Vagina (tissue), 2 donors: Measurements from ENCODE around the gene LRRC55. TPM values are rescaled to one million over a fixed set of nuclear protein-coding genes. Genes with fewer than 3 reads are reported as not detected.
"Not testable (repeated sequence)": the region's sequence is repeated elsewhere in the genome, so short reads cannot be mapped to it uniquely, and the experiment has no call there.

Source experiments
- DNase-seq, 2 donors: peaks; one replicate each; pipeline ENCODE4 v3.0.0-alpha.2; 2017; ENCODE audit errors: extremely low spot score in 2 of 2
- H3K27ac ChIP-seq: fragments of 200-600 bp; sonication (generic); one replicate; pipeline ENCODE4 v1.5.1; 2019
- H3K27me3 ChIP-seq: fragments of 200-600 bp; sonication (generic); one replicate; pipeline ENCODE4 v1.5.1; 2019
- H3K36me3 ChIP-seq, 2 donors: fragments of 200-600 bp; sonication (generic); one replicate each; pipeline ENCODE4 v1.5.1; 2017 to 2019
- H3K4me1 ChIP-seq: fragments of 200-600 bp; sonication (generic); one replicate; pipeline ENCODE4 v1.5.1; 2019
- H3K4me3 ChIP-seq, 2 donors: fragments of 200-600 bp; sonication (generic); 1 replicate in 1 of 2; 2 replicates in 1 of 2; pipeline ENCODE4 v1.5.1; 2016 to 2019
- H3K9me3 ChIP-seq: fragments of 200-600 bp; sonication (generic); one replicate; pipeline ENCODE4 v1.5.1; 2019
- CTCF ChIP-seq, 3 experiments: fragments of 450-650 bp in 2 of 3; fragments of 200-600 bp in 1 of 3; sonication (generic) in 1 of 3; IDR thresholded peaks; one replicate each; pipeline ENCODE4 v1.5.1; 2017 to 2019; ENCODE audit warnings: antibody characterized with exemption in 3 of 3, mild to moderate bottlenecking in 2 of 3, moderate library complexity in 2 of 3
- POLR2A ChIP-seq, 2 donors: fragments of 450-650 bp; IDR thresholded peaks; one replicate each; pipeline ENCODE4 v1.6.1; 2017; ENCODE audit warnings: antibody characterized with exemption in 2 of 2, mild to moderate bottlenecking in 2 of 2, moderate library complexity in 2 of 2
- POLR2AphosphoS5 ChIP-seq, 2 donors: sonication (generic); formaldehyde crosslinking; IDR thresholded peaks; one replicate each; pipeline ENCODE4 v1.9.0; 2017; ENCODE audit warnings: antibody characterized with exemption in 2 of 2, mild to moderate bottlenecking in 2 of 2, low read depth in 1 of 2; ENCODE audit not compliant: insufficient read depth in 1 of 2
- intact Hi-C: fragments of 100-400 bp; cut with DNase I; formaldehyde crosslinking; loops from one replicate; pipeline ENCODE4 v1.15.1; 2023
- total RNA-seq: library from RNA; depleted of rRNA; stranded (reverse); fragments of >200 nt; gene quantifications from one replicate; pipeline ENCODE4 v1.2.3, GENCODE V29; 2016

The LRRC55 gene
- total RNA-seq, 1 donor from 2014 or later: 0.74 TPM

- H3K4me3 ChIP-seq: no peak overlapping the region
- H3K27ac ChIP-seq: no peak overlapping the region
- no peaks in the 10 kb centered on the region for H3K36me3 ChIP-seq
- no peaks in the 10 kb centered on the region for H3K9me3 ChIP-seq
- no peak for TF ChIP-seq CTCF (IDR thresholded peaks at IDR 0.05)
- TF ChIP-seq POLR2AphosphoS5 (IDR thresholded peaks at IDR 0.05; ENCODE audit: insufficient read depth in 1 of 2, low read depth in 1 of 2): no peak
- TF ChIP-seq POLR2A (IDR thresholded peaks at IDR 0.05): no peak
- no peak for DNase-seq
- intact Hi-C loops: no loop called here
- H3K27me3 ChIP-seq: no peaks in the 10 kb centered on the region
- H3K4me1 ChIP-seq: no peaks in the 10 kb centered on the region
Measured at GRCh38 chr11:57167125-57167846, 14.5 kb upstream of the LRRC55 start.

GRCh38 chr11:57169732-57170313, 11.9 kb upstream of the LRRC55 start:
- H3K4me1 ChIP-seq, H3K4me3 ChIP-seq, H3K27me3 ChIP-seq, intact Hi-C loops, H3K27ac ChIP-seq, H3K36me3 ChIP-seq, H3K9me3 ChIP-seq, DNase-seq: not testable (repeated sequence)

- no peak overlapping the region for H3K4me3 ChIP-seq
- DNase-seq: no peak
- no peaks in the 10 kb centered on the region for H3K36me3 ChIP-seq
- H3K9me3 ChIP-seq: no peaks in the 10 kb centered on the region
- TF ChIP-seq POLR2A (IDR thresholded peaks at IDR 0.05) (no peak), POLR2AphosphoS5 (IDR thresholded peaks at IDR 0.05; ENCODE audit: insufficient read depth in 1 of 2, low read depth in 1 of 2) (no peak), CTCF (IDR thresholded peaks at IDR 0.05) (no peak)
- intact Hi-C loops: no loop called here
- no peaks in the 10 kb centered on the region for H3K27me3 ChIP-seq
- H3K4me1 ChIP-seq: no peaks in the 10 kb centered on the region
- no peak overlapping the region for H3K27ac ChIP-seq
Measured at GRCh38 chr11:57172031-57172430, 9.7 kb upstream of the LRRC55 start.

- TF ChIP-seq CTCF (IDR thresholded peaks at IDR 0.05) (no peak), POLR2A (IDR thresholded peaks at IDR 0.05) (no peak), POLR2AphosphoS5 (IDR thresholded peaks at IDR 0.05; ENCODE audit: insufficient read depth in 1 of 2, low read depth in 1 of 2) (no peak)
- Histone ChIP-seq H3K36me3 (no peaks in the 10 kb centered on the region), H3K27me3 (no peaks in the 10 kb centered on the region), H3K9me3 (no peaks in the 10 kb centered on the region), H3K4me1 (no peaks in the 10 kb centered on the region), H3K4me3 (no peak overlapping the region), H3K27ac (no peak overlapping the region)
- intact Hi-C loops: no loop called here
- no peak for DNase-seq
Measured at GRCh38 chr11:57174656-57175055, 7.1 kb upstream of the LRRC55 start.

GRCh38 chr11:57175478-57175877, 6.3 kb upstream of the LRRC55 start:
- intact Hi-C loops: no loop called here
- no peak overlapping the region for H3K27ac ChIP-seq
- no peaks in the 10 kb centered on the region for H3K27me3 ChIP-seq
- no peaks in the 10 kb centered on the region for H3K4me1 ChIP-seq
- H3K9me3 ChIP-seq: no peaks in the 10 kb centered on the region
- DNase-seq: no peak
- no peak for TF ChIP-seq POLR2AphosphoS5 (IDR thresholded peaks at IDR 0.05; ENCODE audit: insufficient read depth in 1 of 2, low read depth in 1 of 2)
- TF ChIP-seq POLR2A (IDR thresholded peaks at IDR 0.05): no peak
- no peak for TF ChIP-seq CTCF (IDR thresholded peaks at IDR 0.05)
- H3K4me3 ChIP-seq: no peak overlapping the region
- no peaks in the 10 kb centered on the region for H3K36me3 ChIP-seq
